ENCODE measurements around the gene MDK.

The MDK gene

DNA sequence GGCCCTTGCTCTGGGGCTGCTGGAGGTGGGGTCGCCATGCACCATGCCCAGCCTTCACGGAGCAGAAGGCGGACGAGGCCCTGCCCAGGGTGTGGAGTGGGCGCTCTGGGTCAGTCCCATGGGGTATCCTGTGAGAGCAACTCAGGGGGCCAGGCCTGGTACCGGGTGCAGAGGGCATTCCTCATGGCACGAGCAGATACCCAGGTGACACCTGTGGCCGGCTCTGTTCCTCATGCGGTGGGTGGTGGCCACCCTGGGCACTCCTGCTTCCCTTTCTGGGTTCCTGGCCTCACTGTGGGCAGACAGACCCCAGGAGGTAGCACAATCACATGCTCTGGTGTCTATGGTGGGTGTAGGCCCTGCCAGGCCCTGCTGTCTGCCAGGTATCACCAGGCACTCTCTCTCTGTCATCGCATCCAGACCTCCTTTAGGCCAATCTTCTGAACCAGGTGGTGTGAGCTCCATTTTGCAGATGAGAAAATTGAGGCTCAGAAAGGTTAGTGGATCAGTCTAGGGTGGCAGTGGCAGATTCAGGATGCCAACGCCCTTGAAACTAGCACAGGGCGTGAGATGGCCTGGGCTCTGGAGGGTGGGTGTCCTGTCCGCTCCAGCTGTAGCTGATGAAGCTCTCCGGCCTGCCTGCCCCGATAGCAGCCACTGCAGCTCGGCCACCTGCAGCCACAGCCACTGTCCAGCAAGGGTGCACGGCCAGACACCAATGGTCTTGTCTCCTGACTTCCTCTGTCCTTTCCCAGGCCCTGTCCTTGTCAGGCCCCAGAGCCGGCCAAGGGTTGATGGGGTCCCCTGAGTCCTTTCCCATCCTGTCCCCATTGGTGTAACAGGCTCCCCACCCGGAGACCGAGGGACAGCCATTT is 19.1 kb upstream of the MDK start:
- TF ChIP-seq, protein P1, sequence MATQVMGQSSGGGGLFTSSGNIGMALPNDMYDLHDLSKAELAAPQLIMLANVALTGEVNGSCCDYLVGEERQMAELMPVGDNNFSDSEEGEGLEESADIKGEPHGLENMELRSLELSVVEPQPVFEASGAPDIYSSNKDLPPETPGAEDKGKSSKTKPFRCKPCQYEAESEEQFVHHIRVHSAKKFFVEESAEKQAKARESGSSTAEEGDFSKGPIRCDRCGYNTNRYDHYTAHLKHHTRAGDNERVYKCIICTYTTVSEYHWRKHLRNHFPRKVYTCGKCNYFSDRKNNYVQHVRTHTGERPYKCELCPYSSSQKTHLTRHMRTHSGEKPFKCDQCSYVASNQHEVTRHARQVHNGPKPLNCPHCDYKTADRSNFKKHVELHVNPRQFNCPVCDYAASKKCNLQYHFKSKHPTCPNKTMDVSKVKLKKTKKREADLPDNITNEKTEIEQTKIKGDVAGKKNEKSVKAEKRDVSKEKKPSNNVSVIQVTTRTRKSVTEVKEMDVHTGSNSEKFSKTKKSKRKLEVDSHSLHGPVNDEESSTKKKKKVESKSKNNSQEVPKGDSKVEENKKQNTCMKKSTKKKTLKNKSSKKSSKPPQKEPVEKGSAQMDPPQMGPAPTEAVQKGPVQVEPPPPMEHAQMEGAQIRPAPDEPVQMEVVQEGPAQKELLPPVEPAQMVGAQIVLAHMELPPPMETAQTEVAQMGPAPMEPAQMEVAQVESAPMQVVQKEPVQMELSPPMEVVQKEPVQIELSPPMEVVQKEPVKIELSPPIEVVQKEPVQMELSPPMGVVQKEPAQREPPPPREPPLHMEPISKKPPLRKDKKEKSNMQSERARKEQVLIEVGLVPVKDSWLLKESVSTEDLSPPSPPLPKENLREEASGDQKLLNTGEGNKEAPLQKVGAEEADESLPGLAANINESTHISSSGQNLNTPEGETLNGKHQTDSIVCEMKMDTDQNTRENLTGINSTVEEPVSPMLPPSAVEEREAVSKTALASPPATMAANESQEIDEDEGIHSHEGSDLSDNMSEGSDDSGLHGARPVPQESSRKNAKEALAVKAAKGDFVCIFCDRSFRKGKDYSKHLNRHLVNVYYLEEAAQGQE (IDR thresholded peaks at IDR 0.05; ENCODE audit: insufficient read depth in 1 of 2, low read depth in 2 of 2, low read length in 2 of 2) = no peak
- no peak for TF ChIP-seq SIN3A (IDR thresholded peaks at IDR 0.05; ENCODE audit: borderline replicate concordance, insufficient read depth, low read length)

DNA sequence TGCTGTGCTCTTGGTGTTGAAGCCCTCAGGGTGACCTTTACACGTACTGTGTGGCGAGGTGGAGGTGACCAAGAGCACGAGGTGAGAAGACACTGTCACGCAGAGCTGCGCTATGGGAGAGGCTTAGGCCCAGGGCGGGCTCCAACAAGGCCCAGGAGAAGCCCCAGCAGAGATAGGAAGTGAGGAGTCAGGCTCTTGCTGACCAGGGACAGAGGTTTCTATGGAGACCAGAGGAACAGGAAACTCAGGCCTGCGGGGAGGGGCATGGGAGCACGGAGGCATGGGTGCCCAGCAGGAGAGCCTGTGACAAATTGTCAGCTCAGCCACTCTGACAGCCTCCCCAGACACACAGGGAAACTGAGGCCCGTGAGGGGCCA is 18.4 kb upstream of the MDK start:
- TF ChIP-seq, protein P1 (IDR thresholded peaks at IDR 0.05; ENCODE audit: insufficient read depth in 1 of 2, low read depth in 2 of 2, low read length in 2 of 2) = no peak
- TF ChIP-seq SIN3A (IDR thresholded peaks at IDR 0.05; ENCODE audit: borderline replicate concordance, insufficient read depth, low read length) (no peak), FOXP2 (optimal IDR thresholded peaks at IDR 0.05; ENCODE audit: borderline replicate concordance, extremely low read depth, extremely low read length, insufficient read depth) (no peak)

DNA sequence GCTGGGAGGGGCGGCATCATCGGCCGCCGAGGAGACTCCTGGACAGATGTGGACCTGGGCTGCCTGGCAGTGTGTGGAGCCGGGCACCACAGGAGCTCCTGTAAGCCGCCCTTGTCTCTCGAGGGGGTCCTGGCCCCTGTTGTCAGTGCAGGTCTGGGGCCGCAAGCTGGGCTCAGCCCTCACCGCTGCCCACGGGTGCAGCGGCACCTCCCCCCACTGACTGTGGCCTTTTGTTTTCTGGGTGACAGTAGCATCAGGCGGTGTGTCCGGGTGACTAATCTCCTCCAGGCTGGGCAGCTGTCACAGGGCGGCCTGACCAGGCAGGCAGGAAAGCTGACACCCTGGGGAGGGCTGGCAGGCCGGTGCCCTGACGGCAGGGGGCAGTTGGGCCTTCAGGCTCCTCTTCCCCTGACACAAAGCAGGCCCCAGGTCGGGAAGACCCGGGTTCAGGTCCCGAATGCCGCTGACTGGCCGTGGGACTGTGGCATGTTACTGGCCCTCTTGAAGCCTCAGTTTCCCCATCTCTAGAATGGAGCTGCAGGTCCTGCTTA is 17.9 kb upstream of the MDK start:
- TF ChIP-seq FOXP2 (optimal IDR thresholded peaks at IDR 0.05; ENCODE audit: borderline replicate concordance, extremely low read depth, extremely low read length, insufficient read depth) = no peak
- TF ChIP-seq, protein P1 (IDR thresholded peaks at IDR 0.05; ENCODE audit: insufficient read depth in 1 of 2, low read depth in 2 of 2, low read length in 2 of 2) = no peak
- TF ChIP-seq TAF1 (IDR thresholded peaks at IDR 0.05; ENCODE audit: borderline replicate concordance, insufficient read depth, low read length) = no peak
- no peak for TF ChIP-seq POLR2AphosphoS5 (IDR thresholded peaks at IDR 0.05; ENCODE audit: low read depth, low read length)
- TF ChIP-seq SIN3A (IDR thresholded peaks at IDR 0.05; ENCODE audit: borderline replicate concordance, insufficient read depth, low read length) = no peak

DNA sequence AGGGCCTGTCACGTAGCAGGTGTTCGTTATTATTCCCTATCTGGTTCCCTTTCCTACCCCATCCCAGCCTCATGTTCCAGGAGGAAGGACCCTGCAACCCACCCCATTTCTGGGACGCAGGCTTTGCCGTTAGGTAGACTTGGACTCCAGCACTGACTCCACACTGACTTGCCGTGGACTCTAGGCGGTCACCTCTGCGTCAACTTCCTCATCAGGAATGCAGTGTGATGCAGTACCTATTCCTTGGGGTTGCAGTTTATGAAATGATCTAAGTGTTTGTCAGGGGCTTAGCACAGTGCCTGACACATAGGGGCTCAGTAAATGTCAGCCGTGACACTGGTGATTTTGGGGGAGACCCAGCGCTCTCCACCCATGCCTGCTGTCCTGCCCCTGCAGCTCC is 17.4 kb upstream of the MDK start:
- TF ChIP-seq TAF1 (IDR thresholded peaks at IDR 0.05; ENCODE audit: borderline replicate concordance, insufficient read depth, low read length) = no peak
- TF ChIP-seq, protein P1 (IDR thresholded peaks at IDR 0.05; ENCODE audit: insufficient read depth in 1 of 2, low read depth in 2 of 2, low read length in 2 of 2) = no peak
- no peak for TF ChIP-seq SIN3A (IDR thresholded peaks at IDR 0.05; ENCODE audit: borderline replicate concordance, insufficient read depth, low read length)
- no peak for TF ChIP-seq POLR2AphosphoS5 (IDR thresholded peaks at IDR 0.05; ENCODE audit: low read depth, low read length)
- no peak for TF ChIP-seq FOXP2 (optimal IDR thresholded peaks at IDR 0.05; ENCODE audit: borderline replicate concordance, extremely low read depth, extremely low read length, insufficient read depth)

Data from PFSK-1 (cell line).